HepG2 (cell line): ENCODE results near the gene EXOC3L4. TPM values are rescaled to one million over a fixed set of nuclear protein-coding genes. Genes with fewer than 3 reads are reported as not detected.
A peak's percentile ranks its signal among the peaks of the same experiment; 100 is the strongest.

ENCODE experiments used
- ATAC-seq: fragments of 200-7000 bp; cut with Tn5 transposase; 3 replicates; pipeline ENCODE4 v1.9.1; 2020; ENCODE audit warnings: mild to moderate bottlenecking, moderate library complexity
- BruUV-seq: library from RNA; stranded (reverse); fragments of 400-500 nt; replicated peaks from 2 replicates; lab custom pipeline; 2021; lab: Mats Ljungman, UMichigan
- CTCF ChIA-PET: fragments of 300-600 bp; formaldehyde crosslinking; extraction: SDS; loops from one replicate; lab custom pipeline; 2021; ENCODE audit warnings: low total read pairs, inconsistent platforms, low intra/inter-chr PET ratio; lab: Yijun Ruan, JAX
- POLR2A ChIA-PET: fragments of 350-600 bp; sonication (Branson Sonifier 250); formaldehyde crosslinking; loops from one replicate; lab custom pipeline; 2020; ENCODE audit warnings: antibody characterized with exemption, inconsistent platforms; lab: Yijun Ruan, JAX
- DNase-seq: peaks from one replicate; pipeline ENCODE4 v3.0.0-alpha.2; 2015; ENCODE audit warnings: low spot score
- FAIRE-seq: peaks from 3 replicates; lab custom pipeline; 2011; peaks lifted over from hg19 to GRCh38; lab: Jason Lieb, UNC
- H2AFZ ChIP-seq: one replicate; pipeline ENCODE4 v1.6.1; 2011; ENCODE audit warnings: low read length, inconsistent platforms
- H3K27ac ChIP-seq: fragments of 300-600 bp; 3 replicates; pipeline ENCODE4 v1.8.0; 2011; ENCODE audit warnings: mixed run types, mild to moderate bottlenecking, mixed read lengths, low read length, inconsistent platforms; ENCODE audit not compliant: insufficient read depth; ENCODE audit errors: extremely low read length
- H3K27me3 ChIP-seq, 2 experiments: fragments of 200-600 bp in 1 of 2; 2 replicates in 1 of 2; 3 replicates in 1 of 2; pipeline versions ENCODE4 v1.6.0 to v1.8.0; 2011; ENCODE audit warnings: low read length in 2 of 2, mild to moderate bottlenecking in 2 of 2, moderate library complexity in 2 of 2, inconsistent platforms in 1 of 2; ENCODE audit not compliant: insufficient read depth in 2 of 2, control insufficient read depth in 1 of 2
- H3K36me3 ChIP-seq, 2 experiments: fragments of 200-600 bp in 1 of 2; replicated peaks in 1 of 2; 2 replicates in 1 of 2; 3 replicates in 1 of 2; pipeline versions ENCODE4 v1.5.1 to v1.8.0; 2011; ENCODE audit warnings: low read length in 2 of 2, inconsistent platforms in 1 of 2; ENCODE audit not compliant: insufficient read depth in 2 of 2, control insufficient read depth in 1 of 2
- H3K4me1 ChIP-seq: 2 replicates; pipeline ENCODE4 v1.5.1; 2012; ENCODE audit warnings: low read length, inconsistent platforms; ENCODE audit not compliant: insufficient read depth
- H3K4me2 ChIP-seq: 2 replicates; pipeline ENCODE4 v1.6.0; 2011; ENCODE audit warnings: low read depth, low read length, inconsistent platforms
- H3K4me3 ChIP-seq, 3 experiments: fragments of 200-600 bp in 1 of 3; sonication (generic), shearing (Covaris generic) in 1 of 3; replicated peaks in 1 of 3; 2 replicates each; pipeline ENCODE4 v1.5.1; 2011 to 2016; ENCODE audit warnings: low read length in 3 of 3, inconsistent platforms in 2 of 3, low read depth in 2 of 3, mild to moderate bottlenecking in 2 of 3, control low read depth in 1 of 3, mixed read lengths in 1 of 3; ENCODE audit not compliant: insufficient read depth in 1 of 3
- H3K79me2 ChIP-seq: one replicate; pipeline ENCODE4 v1.6.1; 2011; ENCODE audit warnings: low read length, inconsistent platforms; ENCODE audit not compliant: insufficient read depth
- H3K9ac ChIP-seq: 2 replicates; pipeline ENCODE4 v1.6.0; 2011; ENCODE audit warnings: mild to moderate bottlenecking, low read depth, low read length, inconsistent platforms; ENCODE audit not compliant: insufficient read depth
- H3K9me3 ChIP-seq: 2 replicates; pipeline ENCODE4 v1.5.1; 2012; ENCODE audit warnings: mild to moderate bottlenecking, low read length
- H4K20me1 ChIP-seq: 2 replicates; pipeline ENCODE4 v1.6.0; 2011; ENCODE audit warnings: inconsistent platforms, mild to moderate bottlenecking, low read length, moderate library complexity; ENCODE audit not compliant: insufficient read depth
- ADNP ChIP-seq: sonication (generic); formaldehyde crosslinking; IDR thresholded peaks from 2 replicates; pipeline ENCODE4 v1.4.0; 2020; ENCODE audit warnings: missing genetic modification reagents
- ARNTL ChIP-seq: sonication (generic); formaldehyde crosslinking; IDR thresholded peaks from 2 replicates; pipeline ENCODE4 v1.4.0; 2020; ENCODE audit warnings: mild to moderate bottlenecking, missing genetic modification reagents
- DPF2 ChIP-seq: sonication (generic); formaldehyde crosslinking; IDR thresholded peaks from 2 replicates; pipeline ENCODE4 v1.4.0; 2020; ENCODE audit warnings: mild to moderate bottlenecking, low read depth, missing genetic modification reagents, borderline replicate concordance
- FOSL1 ChIP-seq: sonication (generic); formaldehyde crosslinking; IDR thresholded peaks from 2 replicates; pipeline ENCODE4 v1.9.0; 2021; ENCODE audit warnings: missing genetic modification reagents, borderline replicate concordance
- HIVEP1 ChIP-seq: sonication (generic); formaldehyde crosslinking; IDR thresholded peaks from 2 replicates; pipeline ENCODE4 v1.4.0; 2020; ENCODE audit warnings: mild to moderate bottlenecking, missing genetic modification reagents
- HOXA3 ChIP-seq: sonication (generic); formaldehyde crosslinking; IDR thresholded peaks from 2 replicates; pipeline ENCODE4 v1.5.0; 2020; ENCODE audit warnings: missing genetic modification reagents
- JUNB ChIP-seq: sonication (generic); formaldehyde crosslinking; IDR thresholded peaks from 2 replicates; pipeline ENCODE4 v1.8.0; 2022; ENCODE audit warnings: missing genetic modification reagents, mild to moderate bottlenecking, borderline replicate concordance
- KAT7 ChIP-seq: IDR thresholded peaks from 2 replicates; pipeline ENCODE4 v1.6.1; 2018; ENCODE audit warnings: borderline replicate concordance, missing compliant biosample characterization
- MXI1 ChIP-seq: IDR thresholded peaks from 3 replicates; pipeline ENCODE4 v1.6.1; 2012; ENCODE audit warnings: low read depth, low read length, inconsistent platforms, borderline replicate concordance
- NPAS2 ChIP-seq: sonication (generic); formaldehyde crosslinking; IDR thresholded peaks from 2 replicates; pipeline ENCODE4 v1.8.0; 2022; ENCODE audit warnings: mild to moderate bottlenecking, missing genetic modification reagents, borderline replicate concordance
- NR2F1 ChIP-seq, 2 experiments: fragments of 450-650 bp in 1 of 2; formaldehyde crosslinking in 1 of 2; IDR thresholded peaks; 2 replicates each; pipeline versions ENCODE4 v1.5.0 to v1.6.1; 2016 to 2020; ENCODE audit warnings: mild to moderate bottlenecking in 1 of 2, missing compliant biosample characterization in 1 of 2, missing genetic modification reagents in 1 of 2, moderate library complexity in 1 of 2
- NRL ChIP-seq: sonication (generic); formaldehyde crosslinking; IDR thresholded peaks from 2 replicates; pipeline ENCODE4 v1.5.0; 2020; ENCODE audit warnings: missing genetic modification reagents, mild to moderate bottlenecking, moderate library complexity, borderline replicate concordance
- PHF8 ChIP-seq: sonication (generic); formaldehyde crosslinking; IDR thresholded peaks from 2 replicates; pipeline ENCODE4 v1.5.0; 2020; ENCODE audit warnings: missing genetic modification reagents
- RXRA ChIP-seq: sonication (generic); formaldehyde crosslinking; IDR thresholded peaks from 2 replicates; pipeline ENCODE4 v1.5.1; 2020; ENCODE audit warnings: missing genetic modification reagents
- TBP ChIP-seq: sonication (generic); formaldehyde crosslinking; IDR thresholded peaks from 2 replicates; pipeline ENCODE4 v1.5.0; 2020; ENCODE audit warnings: missing genetic modification reagents
- ZNF230 ChIP-seq: sonication (generic); formaldehyde crosslinking; IDR thresholded peaks from 2 replicates; pipeline ENCODE4 v1.4.0; 2020; ENCODE audit warnings: mild to moderate bottlenecking, missing genetic modification reagents
- ZNF24 ChIP-seq: fragments of 450-650 bp; IDR thresholded peaks from 2 replicates; pipeline ENCODE4 v1.6.1; 2017; ENCODE audit warnings: antibody characterized with exemption, mild to moderate bottlenecking
- ZNF7 ChIP-seq: IDR thresholded peaks from 2 replicates; pipeline ENCODE4 v1.6.1; 2016; ENCODE audit warnings: missing biosample characterization, missing genetic modification reagents
- ZNF703 ChIP-seq: sonication (generic); formaldehyde crosslinking; IDR thresholded peaks from 2 replicates; pipeline ENCODE4 v1.5.1; 2020; ENCODE audit warnings: missing genetic modification reagents, mild to moderate bottlenecking, moderate library complexity, borderline replicate concordance
- ZNF792 ChIP-seq: IDR thresholded peaks from 2 replicates; pipeline ENCODE4 v1.6.1; 2016
- ZSCAN29 ChIP-seq: sonication (generic); formaldehyde crosslinking; conservative IDR thresholded peaks from 2 replicates; pipeline ENCODE4 v1.4.0; 2020; ENCODE audit warnings: mild to moderate bottlenecking, missing genetic modification reagents
- WGBS: methylation state at CpG from one replicate; pipeline ENCODE4 v1.1.6; 2017; ENCODE audit warnings: low lambda C conversion rate; 5-methylcytosine and 5-hydroxymethylcytosine counted together
- in situ Hi-C: cut with HindIII; loops from 2 replicates; pipeline ENCODE4 v1.10.0; 2017; ENCODE audit warnings: low pct_unique_long_range_greater_than_20kb; ENCODE audit not compliant: extremely low pct_ligation_motif_present
- intact Hi-C: fragments of 100-400 bp; cut with micrococcal nuclease; formaldehyde crosslinking; loops from one replicate; pipeline ENCODE4 v1.10.0; 2022; ENCODE audit not compliant: unreplicated experiment
- polyA plus RNA-seq, 8 experiments: library from polyadenylated mRNA; depleted of rRNA in 3 of 8; stranded (reverse) in 7 of 8; unstranded in 1 of 8; fragments of >200 nt; fragmentation: Illumina TruSeq in 4 of 8; extraction: Trizol in 4 of 8; gene quantifications; 2 replicates each; pipeline versions ENCODE4 v1.2.1 to v1.2.3, GENCODE V29; 2011 to 2016; ENCODE audit warnings: low read depth in 4 of 8, missing spikeins in 1 of 8, mixed read lengths in 1 of 8; ENCODE audit not compliant: insufficient read depth in 1 of 8
- total RNA-seq, 5 experiments: library from RNA; depleted of rRNA; stranded (reverse); fragments of >200 nt; fragmentation: Illumina TruSeq; extraction: Trizol; gene quantifications; 2 replicates each; pipeline ENCODE4 v1.2.3, GENCODE V29; 2016; ENCODE audit warnings: low read depth in 1 of 5
- TF ChIP-seq, protein P1 (sequence below): sonication (generic); formaldehyde crosslinking; IDR thresholded peaks from 2 replicates; pipeline ENCODE4 v1.4.0; 2020; ENCODE audit warnings: missing genetic modification reagents
- TF ChIP-seq, protein P2 (sequence below): sonication (generic); formaldehyde crosslinking; IDR thresholded peaks from 2 replicates; pipeline ENCODE4 v1.4.0; 2020; ENCODE audit warnings: missing genetic modification reagents

EXOC3L4 gene
- total and polyA plus RNA-seq, 2 of the 13 experiments (the other 11 are each of a cell fraction or from before 2014, with no cell fraction given), result 11.8 to 27.0 TPM

DNA sequence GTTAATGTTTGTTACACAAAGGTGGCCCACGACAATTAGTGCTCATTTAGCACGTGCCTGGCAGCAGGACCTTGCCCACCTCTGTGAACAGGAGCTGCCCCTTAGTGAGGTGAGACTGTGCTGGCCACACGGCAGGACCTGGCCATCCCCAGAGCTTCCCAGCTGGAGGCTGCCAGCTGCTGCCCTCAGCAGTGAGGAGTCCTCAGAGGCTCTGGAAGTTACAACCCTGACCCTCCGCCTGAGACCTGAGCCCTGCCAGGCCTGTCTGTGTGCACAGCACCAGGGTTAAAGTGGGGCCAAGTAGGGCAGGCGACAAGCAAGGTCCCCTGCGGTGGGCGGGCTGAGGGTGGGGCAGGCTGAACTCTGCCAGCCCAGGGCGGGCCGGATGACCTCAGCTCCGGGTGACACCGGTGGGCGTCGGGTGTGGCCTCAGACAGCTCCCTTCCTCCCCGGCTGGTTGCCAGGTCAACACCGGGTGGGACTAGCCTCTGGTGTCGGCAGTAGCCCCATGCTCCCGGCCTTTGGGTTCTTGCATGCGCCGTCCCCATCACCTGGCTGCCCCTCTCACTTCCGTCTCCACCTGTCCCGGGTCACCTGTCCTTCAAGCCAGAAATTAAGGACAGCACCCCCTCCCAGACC lies 19.7 kb upstream of the EXOC3L4 start:
- 0% methylated on average over 2 of the region's 21 CpGs for whole genome bisulfite sequencing
- Histone ChIP-seq H3K9ac (peak overlapping the region; percentile 32), H3K27me3 (peaks cover 5 to 48% of the 10 kb centered on the region in 2 experiments; a peak in 4 of 5 replicates), H3K4me2 (peak overlapping the region; percentile 76), H3K4me3 (peak overlapping the region; percentile 56 to 76 (median 62)), H3K79me2 (no peaks in the 10 kb centered on the region), H3K9me3 (no peaks in the 10 kb centered on the region), H3K36me3 (no peaks in the 10 kb centered on the region), H2AFZ (no peak overlapping the region), H3K4me1 (peaks cover 71% of the 10 kb centered on the region), H3K27ac (no peak overlapping the region), H4K20me1 (no peaks in the 10 kb centered on the region)
- ATAC-seq (peak; percentile 42), DNase-seq (peak; percentile 70), FAIRE-seq (no peak)
- POLR2A ChIA-PET, result interaction anchor here (1.0 to 3.1 kb wide), 6 partner anchors 20 to 380 kb away, joined by 3 to 26 read pairs (median 10); partner anchors contain the start of genes EIF5 and EXOC3L4
- no TSS peak for BruUV-seq
- intact Hi-C loops, result no loop called here
- in situ Hi-C loops, result loop anchor here (5.0 kb wide), 1 partner anchor 217 kb away; no protein-coding TSS in a partner anchor
- CTCF ChIA-PET, result interaction anchor here (1.7 kb wide), 1 partner anchor 218 kb away, joined by 6 read pairs; no protein-coding TSS in a partner anchor
- TF ChIP-seq ADNP (CRISPR knock-in tag) (no peak), ZSCAN29 (CRISPR knock-in tag) (no peak), RXRA (CRISPR knock-in tag) (peak; percentile 50), ZNF24 (no peak), MXI1 (0 out of 3 replicates have a peak, but pooled peaks have one; percentile 23), ZNF7 (no peak), HOXA3 (CRISPR knock-in tag) (no peak; the same call in 1 of the 2 replicates), ZNF230 (CRISPR knock-in tag) (0 out of 2 replicates have a peak, but pooled peaks have one; percentile 2), TBP (CRISPR knock-in tag) (no peak), JUNB (CRISPR knock-in tag) (no peak), ZNF792 (CRISPR knock-in tag) (no peak), ARNTL (CRISPR knock-in tag) (no peak), NRL (peak; percentile 48; the same call in 1 of the 2 replicates), NPAS2 (CRISPR knock-in tag) (no peak), PHF8 (no peak), NR2F1 (CRISPR knock-in tag; IDR thresholded peaks at IDR 0.05) (no peak), HIVEP1 (no peak), FOSL1 (CRISPR knock-in tag) (no peak), ZNF703 (CRISPR knock-in tag) (no peak), KAT7 (no peak), DPF2 (CRISPR knock-in tag) (no peak)
- TF ChIP-seq, protein P1, sequence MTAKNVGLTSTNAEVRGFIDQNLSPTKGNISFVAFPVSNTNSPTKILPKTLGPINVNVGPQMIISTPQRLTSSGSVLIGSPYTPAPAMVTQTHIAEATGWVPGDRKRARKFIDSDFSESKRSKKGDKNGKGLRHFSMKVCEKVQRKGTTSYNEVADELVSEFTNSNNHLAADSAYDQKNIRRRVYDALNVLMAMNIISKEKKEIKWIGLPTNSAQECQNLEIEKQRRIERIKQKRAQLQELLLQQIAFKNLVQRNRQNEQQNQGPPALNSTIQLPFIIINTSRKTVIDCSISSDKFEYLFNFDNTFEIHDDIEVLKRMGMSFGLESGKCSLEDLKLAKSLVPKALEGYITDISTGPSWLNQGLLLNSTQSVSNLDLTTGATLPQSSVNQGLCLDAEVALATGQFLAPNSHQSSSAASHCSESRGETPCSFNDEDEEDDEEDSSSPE, result no peak
- TF ChIP-seq, protein P2, sequence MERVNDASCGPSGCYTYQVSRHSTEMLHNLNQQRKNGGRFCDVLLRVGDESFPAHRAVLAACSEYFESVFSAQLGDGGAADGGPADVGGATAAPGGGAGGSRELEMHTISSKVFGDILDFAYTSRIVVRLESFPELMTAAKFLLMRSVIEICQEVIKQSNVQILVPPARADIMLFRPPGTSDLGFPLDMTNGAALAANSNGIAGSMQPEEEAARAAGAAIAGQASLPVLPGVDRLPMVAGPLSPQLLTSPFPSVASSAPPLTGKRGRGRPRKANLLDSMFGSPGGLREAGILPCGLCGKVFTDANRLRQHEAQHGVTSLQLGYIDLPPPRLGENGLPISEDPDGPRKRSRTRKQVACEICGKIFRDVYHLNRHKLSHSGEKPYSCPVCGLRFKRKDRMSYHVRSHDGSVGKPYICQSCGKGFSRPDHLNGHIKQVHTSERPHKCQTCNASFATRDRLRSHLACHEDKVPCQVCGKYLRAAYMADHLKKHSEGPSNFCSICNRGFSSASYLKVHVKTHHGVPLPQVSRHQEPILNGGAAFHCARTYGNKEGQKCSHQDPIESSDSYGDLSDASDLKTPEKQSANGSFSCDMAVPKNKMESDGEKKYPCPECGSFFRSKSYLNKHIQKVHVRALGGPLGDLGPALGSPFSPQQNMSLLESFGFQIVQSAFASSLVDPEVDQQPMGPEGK (CRISPR knock-in tag), result 0 out of 2 replicates have a peak, but pooled peaks have one; percentile 10
